GM18858 (cell line): Measurements from ENCODE around the gene WBP1L.
"Not testable (repeated sequence)": the region's sequence is repeated elsewhere in the genome, so short reads cannot be mapped to it uniquely, and the experiment has no call there.

Experiments
- ATAC-seq: cut with Tn5 transposase; IDR thresholded peaks from one replicate; pipeline ENCODE4 v1.9.1; 2021; ENCODE audit not compliant: unreplicated experiment

WBP1L gene

DNA sequence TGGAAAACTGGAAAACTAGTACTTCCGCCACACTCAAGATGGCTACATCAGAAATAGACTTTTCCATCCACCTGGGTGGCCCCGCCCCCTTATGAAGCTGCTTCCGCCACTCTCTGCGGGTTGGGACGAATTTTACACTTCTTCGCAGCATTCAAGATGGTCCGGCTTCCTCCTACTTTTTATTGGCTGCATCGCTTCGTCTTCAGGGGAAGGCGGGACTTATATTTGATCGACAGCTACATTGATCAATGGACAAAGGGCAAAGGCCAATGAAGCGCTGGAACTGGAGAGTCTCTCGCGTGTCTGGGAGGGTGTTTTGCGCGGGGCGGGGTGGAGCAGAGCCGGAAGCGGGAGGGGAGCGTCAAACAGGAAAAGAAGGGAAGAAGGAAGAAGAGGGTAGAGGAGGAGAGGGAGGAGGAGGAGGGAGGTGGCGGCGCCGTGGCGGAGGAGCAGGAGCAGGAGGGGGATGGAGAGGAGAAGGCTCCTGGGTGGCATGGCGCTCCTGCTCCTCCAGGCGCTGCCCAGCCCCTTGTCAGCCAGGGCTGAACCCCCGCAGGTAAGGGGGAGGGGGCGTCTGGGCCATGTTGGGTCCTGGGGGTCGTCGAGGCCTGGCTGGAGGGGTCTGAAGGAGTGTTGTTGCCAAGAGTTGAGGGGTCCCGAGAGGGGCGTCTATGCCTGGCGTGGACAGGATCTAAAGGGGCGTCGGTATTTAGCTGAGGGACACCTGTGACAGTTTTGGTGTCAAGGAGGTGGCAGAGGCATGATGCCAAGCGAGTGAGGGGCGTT lies at the start of gene WBP1L:
Gene WBP1L, plus strand, starts transcription at position 361 of the 786 bp plus-strand sequence. Its CDS starts 106 bp downstream, at position 467.
- peak; percentile 95 for ATAC-seq

DNA sequence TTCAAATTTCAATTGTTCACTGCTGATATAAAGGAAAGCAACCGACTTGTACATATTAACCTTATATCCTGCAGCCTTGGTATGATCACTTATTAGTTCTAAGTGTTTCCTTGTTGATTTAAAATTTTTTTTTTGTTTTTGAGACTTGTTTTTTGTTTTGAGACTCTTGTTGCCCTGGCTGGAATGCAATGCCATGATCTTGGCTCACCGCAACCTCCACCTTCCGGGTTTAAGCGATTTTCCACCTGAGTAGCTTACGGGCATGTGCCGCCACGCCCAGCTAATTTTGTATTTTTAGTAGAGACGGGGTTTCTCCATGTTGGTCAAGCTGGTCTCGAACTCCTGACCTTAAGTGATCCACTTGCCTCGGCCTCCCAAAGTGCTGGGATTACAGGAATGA lies 48.3 kb upstream of the WBP1L start:
- ATAC-seq = not testable (repeated sequence)

DNA sequence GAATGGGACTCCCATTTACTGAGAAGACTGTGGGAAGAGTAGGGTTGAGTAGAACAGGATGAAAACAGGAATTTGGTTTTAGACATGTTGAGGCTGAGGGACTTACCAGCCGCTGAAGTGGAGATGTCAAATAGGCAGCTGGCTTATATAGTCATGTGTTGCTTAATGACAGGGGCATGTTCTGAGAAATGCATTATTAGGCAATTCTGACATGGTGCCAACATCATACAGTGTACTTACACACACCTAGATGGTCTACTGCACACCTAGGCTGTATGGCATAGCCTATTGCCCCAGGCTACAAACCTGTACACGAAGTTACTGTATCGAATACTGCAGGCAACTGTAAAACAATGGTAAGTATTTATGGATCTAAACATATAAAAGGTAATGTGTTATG lies 47.0 kb upstream of the WBP1L start:
- ATAC-seq = no peak

DNA sequence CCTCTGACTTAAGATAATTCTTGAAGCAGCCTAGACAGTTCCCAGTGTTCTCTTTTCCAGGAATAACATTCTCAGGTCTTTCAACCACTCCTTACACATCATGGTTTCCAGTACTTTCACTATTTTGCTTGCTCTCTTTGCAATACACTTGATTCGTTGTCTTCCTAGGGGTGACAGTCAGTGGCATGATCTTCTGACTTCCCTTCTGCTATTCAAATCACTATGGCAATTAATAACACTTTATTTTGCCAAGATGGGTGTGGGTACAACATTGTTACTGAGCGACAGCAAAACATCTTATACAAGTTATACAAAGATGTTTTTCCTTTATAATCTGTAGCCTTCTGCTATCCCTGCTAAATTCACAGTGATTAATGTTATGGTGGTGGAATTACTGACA lies 44.9 kb upstream of the WBP1L start:
- no peak for ATAC-seq

DNA sequence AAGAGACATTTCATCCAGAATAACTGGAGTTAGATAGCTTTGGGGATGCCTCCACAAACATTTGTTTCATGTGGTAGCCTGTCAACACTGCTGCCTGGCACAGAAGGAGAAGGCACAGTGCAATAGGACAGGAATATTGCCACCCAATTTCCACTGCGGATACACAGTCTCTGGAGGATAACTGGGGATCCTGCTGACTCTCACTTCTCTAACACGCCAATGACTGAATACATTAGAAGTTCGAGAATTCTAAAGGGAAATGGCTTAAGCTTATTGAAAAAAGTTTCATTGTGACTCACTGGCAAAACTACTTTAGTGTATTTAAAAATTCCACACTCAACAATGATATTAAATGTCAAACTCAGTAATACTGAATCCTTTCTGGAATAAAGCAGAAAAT lies 42.5 kb upstream of the WBP1L start:
- ATAC-seq = no peak

DNA sequence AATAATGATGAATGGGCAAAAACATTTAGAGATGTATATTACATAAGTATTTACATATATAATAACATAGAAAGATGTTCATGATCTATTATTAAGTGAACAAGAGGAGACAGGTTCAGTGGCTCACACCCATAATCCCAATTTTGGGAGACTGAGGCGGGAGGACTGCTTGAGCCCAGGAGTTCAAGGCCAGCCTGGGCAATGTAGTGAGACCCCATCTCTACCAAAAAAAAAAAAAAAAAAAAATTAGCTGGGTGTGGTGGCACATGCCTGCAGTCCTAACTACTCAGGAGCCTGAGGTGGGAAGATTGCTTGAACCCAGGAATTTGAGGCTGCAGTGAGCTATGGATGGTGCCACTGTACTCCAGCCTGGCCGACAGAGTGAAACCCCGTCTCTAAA lies 42.0 kb upstream of the WBP1L start:
- ATAC-seq = no peak

DNA sequence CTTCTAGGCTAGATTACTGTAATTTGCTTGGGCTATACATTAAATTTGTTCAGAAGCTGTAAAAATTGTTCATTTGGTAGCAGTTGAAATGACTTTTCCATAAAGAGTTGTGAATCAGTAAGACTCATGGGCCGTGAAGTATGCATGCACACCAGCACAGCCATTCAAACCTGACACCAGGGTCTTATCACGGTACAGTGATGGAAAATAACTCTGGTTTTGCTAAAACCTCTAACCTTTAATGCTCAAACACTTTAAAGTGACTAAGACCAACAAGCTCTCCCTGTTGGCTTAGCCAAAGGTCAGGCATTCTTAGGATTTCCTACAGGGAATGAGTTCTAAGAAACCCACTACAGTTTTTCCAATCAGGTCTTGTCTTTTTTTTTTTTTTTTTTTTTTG lies 41.0 kb upstream of the WBP1L start:
- ATAC-seq = no peak

DNA sequence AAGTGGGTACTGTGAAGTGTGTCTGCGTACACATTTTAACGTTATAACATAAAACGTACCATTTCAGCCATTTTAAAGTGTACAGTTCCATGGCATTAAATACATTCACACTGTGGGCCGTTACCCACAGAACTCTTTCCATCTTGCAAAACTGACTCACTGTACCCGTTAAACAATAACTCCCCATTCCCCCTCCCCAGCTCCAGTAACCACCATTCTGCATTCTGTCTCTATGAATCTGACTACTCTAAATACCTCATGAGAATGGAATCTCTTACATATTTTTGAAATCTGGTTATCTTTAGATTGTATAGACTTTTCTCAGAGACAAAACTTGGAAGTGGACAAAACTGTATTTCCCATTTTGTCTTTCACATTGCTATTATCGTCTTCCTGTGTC lies 38.8 kb upstream of the WBP1L start:
- no peak for ATAC-seq

DNA sequence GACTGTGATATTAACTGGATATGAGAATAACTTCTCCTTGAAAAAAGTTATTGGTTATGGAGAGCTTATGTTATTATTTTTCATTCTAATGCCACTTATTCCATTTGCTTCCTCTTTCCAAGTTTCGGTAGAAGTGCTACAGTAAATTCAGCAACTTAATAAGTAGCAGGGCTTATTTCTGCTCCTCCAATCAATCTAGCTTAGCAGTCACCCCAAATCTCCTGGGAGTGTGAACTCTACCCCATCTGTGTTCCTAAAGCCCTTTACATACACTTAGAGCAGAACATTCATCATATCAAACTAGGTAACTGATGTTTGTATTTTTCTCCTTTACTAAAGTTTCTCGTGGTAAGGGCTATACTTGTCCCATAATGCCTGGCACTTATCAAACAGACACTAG lies 38.2 kb upstream of the WBP1L start:
- ATAC-seq = no peak

DNA sequence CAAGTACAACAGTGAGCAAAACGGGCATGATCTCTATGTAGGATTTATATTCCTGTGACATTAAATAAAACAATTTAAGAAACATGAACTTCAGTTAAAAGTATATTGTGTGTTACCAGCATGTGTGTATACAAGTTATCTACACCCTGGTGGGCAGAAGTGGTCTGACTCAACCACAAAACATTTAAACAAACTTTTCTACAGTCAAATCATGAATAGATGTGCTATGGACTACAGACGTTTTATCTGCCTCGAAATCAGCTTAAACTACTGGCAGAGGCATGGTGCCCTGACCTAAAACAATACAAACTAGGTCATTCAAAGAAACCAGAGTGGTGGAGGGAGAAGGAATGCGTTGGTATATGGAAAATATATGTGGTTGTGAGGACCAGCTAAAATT lies 33.1 kb upstream of the WBP1L start:
- ATAC-seq = no peak

DNA sequence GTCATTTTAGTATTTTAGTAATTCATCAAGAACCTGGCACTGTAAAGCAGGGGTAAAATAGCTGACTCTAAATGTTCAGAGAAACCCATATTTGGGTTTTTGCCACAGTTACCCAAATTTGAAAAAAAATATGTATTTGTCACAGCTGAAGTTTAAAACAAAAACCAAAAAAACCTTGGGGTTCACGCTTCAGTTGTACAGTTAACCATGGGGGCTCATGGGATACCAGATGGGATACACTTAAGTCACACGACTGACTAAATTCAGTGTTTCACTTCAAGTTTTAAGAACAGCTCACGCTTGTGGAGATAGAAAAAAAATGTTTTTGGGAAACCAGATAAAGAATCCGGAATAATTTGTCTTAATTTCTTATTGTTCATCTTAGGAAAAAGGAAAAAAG lies 31.7 kb upstream of the WBP1L start:
- no peak for ATAC-seq

DNA sequence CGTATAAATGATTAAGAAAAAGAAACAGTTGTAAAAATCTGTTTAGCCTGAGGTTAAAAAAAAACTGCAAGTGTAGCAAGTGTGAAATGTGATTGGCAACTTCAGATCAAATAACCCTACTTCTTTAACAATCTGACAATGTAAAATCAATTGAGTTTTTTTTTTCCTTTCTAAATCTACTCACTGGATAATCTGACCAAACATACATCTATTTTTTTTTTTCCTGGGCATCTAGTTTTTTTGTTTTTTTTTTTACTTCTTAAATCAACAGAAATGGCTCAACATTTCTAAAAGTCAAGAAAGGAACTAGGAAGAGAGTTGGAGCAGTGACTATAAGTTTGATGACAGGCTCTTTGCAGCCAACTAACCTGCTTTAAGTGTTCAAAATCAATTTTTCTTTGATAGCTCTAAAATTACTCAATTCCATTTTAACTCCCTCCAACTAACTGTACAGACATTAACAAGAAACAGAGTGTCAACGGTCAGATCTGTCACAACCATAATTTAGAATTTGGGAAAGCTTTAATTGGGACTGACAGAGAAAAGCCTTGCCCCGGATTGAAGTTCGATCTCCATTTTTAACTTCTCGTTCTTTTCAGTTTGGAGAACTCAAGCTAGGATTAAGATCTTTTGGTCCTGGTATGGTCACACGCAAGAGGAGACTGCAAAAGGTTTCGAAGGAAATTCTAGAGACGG lies 30.8 kb upstream of the WBP1L start:
- ATAC-seq = no peak

DNA sequence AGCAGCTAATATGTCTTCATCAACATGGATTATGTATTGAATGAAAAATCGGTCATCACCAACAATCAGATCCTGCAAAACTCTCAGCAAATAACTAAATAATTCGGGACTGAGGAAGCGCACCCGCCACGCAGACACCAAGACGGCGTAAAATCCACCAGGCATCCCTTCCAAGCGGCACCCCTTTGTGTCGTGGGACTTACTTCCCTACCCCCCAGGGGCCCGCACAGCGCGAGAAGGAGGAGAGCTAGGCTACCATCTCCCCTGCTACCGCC lies 30.3 kb upstream of the WBP1L start:
- ATAC-seq = no peak

DNA sequence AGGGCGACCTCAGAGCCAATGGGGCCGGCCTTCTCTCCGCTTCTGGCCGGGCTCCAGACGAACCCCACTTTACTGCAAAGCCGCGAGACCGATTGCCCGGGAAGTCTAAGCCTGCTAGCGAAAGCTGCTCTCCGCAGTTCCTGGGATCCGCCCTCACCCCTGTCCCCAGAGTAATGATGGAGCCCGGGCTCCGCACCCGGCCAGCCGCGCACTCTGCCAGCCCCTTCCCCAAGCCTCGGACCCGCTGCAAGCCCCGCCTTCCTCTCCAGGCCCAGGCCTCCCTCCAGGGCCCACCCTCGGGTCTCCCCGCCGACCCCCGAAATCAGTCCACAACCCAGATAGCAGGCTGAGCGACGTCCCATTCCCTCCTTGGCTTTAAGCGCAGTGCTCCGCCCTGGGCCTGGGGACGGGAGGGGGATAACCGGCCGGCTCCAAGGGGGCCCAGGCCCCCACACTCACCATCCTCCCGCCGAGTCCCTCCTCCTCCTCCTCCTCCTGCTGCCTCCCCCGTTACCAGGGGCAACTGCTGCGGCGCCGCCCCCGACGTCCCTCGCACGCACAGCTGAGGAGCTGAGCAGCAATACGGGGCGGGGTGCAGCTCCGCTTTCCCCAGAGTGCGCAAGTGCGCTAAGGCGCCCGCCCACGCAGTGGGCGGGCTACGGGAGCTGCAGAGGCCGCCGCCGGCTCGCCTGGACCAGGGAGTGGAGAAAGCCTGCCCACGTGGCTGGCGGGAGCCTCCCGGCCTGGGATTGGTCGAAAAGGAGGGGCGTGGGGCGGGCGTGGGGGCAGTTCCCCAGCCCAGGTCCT lies 29.7 kb upstream of the WBP1L start, which contains the start of gene ARL3:
Gene ARL3, minus strand, starts transcription at position 584 of the 807 bp plus-strand sequence. Its CDS starts 122 bp downstream, at position 462.
- ATAC-seq = peak; percentile 63

DNA sequence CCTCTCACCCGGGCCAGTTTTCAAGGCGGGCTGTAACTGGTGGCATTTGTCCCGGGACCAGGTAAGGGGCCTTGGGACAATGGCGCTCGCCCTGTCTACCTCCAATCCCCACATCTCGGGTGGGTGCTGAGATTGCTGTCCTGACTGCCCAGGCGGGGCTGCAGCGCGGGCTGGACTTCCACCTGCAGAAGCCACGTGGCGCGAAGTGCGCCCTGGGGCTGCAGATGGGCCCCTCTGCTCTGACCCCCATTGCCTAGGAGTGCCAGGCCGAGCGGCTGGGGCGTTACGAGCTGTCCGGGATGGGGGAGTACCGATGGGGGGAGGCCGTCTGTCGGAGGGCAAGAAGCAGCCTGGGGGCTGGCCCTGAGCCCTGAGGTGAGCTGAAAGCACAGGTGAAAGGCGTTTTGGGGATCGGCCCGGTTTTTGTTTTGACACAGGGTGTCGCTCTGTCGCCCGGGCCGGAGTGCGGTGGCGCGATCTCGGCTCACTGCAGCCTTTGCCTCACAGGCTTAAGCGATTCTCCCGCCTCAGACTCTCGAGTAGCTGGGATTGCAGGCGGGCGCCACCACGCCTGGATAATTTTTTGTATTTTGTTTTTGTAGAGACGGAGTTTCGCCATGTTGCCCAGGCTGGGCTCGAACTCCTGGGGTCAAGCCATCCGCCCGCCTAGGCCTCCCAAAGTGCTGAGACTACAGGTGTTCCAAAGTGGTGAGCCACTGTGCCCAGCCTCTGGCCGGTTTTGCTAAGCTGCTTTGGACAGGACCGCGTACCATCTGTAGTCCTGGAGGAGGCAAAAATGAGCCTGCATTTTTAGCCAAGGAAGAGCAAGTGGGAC lies 28.9 kb upstream of the WBP1L start, which contains the start of gene SFXN2:
Gene SFXN2, plus strand, starts transcription at position 16 of the 835 bp plus-strand sequence. CDS start 12,001 bp downstream, outside the sequence.
- peak; percentile 3 for ATAC-seq

DNA sequence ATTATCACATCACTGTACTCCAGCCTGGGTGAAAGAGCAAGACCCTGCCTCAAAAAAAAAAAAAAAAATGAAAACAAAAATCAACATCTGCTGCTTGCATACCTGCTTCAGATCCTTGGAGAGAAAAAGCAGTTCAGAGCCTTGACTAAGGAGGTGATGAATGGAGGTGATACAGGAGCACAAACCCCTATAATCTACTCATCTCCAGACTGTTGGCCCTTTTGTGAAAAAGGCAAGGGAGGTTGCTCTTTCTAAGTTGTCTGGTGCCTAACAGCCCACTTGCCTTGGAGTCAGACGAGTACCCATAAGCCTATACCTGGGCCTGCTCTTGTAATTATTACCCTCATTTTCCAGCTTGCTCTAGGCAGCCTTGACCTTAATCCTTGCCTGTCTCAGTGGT lies 27.9 kb upstream of the WBP1L start:
- ATAC-seq = no peak

DNA sequence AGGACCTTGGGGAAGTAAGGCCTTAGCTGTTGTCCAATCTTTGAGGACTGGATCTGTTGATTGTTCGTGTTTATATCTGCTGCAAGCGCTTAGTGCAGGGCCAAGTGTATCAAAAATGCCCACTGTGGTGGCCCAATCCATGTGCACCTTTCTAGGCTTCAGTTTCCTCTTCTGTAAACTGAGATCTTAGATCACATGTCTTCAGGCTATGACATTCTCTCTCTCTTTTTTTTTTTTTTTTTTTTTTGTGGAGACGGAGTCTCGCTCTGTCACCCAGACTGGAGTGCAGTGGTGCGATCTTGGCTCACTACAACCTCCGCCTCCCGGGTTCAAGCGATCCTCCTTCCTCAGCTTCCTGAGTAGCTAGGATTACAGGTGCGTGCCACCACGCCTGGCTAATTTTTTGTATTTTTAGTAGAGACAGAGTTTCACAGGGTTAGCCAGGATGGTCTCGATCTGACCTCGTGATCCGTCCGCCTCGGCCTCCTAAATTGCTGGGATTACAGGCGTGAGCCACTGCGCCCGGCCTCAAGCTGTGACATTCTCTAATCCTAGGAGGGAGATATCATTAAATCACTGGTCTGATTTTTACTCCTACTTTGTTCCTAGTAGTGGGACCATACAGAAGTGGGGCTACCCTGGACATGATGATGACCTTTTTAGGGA lies 26.7 kb upstream of the WBP1L start:
- ATAC-seq = not testable (repeated sequence)

DNA sequence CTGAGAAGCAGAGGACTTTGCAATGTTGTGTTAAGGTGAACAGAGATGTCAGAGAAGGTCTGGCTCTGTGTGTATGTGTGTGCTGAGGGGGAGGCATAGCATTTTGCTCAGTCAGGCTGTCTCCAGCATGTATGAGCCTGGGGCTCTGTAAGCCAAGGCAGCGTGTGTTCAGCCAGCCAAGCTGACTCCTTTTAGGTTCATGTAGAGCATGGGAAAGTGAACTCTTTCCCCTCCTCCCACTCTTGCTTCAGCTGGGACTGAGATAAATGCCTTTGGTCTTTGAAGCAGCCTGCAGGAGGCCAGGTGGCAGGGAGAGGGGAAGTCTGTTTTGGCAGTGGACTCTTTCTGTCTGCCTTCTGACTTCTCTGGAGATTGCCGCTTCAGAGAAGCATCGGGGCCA lies 25.5 kb upstream of the WBP1L start:
- ATAC-seq = no peak

DNA sequence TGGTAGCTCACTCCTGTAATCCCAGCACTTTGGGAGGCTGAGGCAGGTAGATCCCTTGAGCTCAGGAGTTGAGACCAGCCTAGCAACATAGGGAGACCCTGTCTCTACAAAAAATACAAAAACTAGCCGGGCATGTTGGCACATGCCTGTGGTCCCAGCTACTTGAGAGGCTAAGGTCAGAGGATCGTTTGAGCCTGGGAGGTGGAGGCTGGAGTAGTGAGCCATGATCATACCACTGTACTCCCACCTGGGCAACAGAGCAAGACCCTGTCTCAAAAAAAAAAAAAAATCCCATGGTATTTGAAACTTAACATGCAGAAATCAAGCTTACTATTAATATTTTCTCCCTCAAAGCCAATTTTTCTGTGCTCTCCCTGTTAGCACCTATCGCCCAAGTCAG lies 23.4 kb upstream of the WBP1L start:
- no peak for ATAC-seq

DNA sequence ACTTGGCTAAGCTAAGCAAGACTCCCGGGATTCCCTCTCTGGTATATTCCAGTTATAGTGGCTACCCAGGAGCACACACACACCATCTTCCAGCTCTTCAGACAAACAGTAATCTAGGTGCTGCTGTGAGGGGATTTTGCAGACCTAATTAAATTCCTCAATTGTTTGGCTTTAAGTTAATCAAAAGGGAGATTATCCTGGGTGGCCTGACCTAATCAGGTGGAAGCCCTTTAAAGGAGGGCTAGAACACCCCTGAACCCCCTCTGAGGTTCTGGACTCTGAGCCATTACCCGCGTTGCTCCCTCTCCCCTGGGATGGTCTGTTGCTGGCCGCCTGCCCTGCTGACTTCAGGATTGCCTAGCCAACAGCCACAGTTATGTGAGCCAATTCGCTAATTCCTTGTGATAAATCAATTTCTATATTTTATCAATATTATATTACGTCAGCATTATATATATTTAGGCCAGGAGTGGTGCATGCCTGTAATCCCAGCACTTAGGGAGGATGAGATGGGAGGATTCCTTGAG lies 22.9 kb upstream of the WBP1L start:
- ATAC-seq = no peak
